OCI-LY3 (cell line): ENCODE data around the gene PTPRD.

Source experiments
- H2AFZ ChIP-seq: fragments of 200-600, 300-600 bp; shearing (Covaris generic); 2 replicates; pipeline ENCODE4 v1.6.0; 2014; ENCODE audit warnings: antibody characterized with exemption, low read depth, low read length
- H3K27ac ChIP-seq: fragments of 200-600, 300-600 bp; sonication (generic); 2 replicates; pipeline ENCODE4 v1.5.1; 2014; ENCODE audit warnings: mild to moderate bottlenecking, low read length, moderate library complexity, mixed read lengths
- H3K27me3 ChIP-seq: fragments of 200-600, 300-600 bp; sonication (generic); 2 replicates; pipeline ENCODE4 v1.6.1; 2014; ENCODE audit warnings: low read depth, low read length, mixed read lengths
- H3K36me3 ChIP-seq: fragments of 200-600, 300-600 bp; sonication (generic); replicated peaks from 2 replicates; pipeline ENCODE3; 2014; ENCODE audit warnings: low read depth, low read length, mixed read lengths
- H3K4me1 ChIP-seq: fragments of 300-600, 200-600 bp; sonication (generic); 2 replicates; pipeline ENCODE4 v1.6.1; 2014; ENCODE audit warnings: low read length, mixed read lengths
- H3K4me2 ChIP-seq: fragments of 200-600, 300-600 bp; sonication (generic); 2 replicates; pipeline ENCODE4 v1.6.1; 2014; ENCODE audit warnings: low read length, mixed read lengths
- H3K4me3 ChIP-seq: fragments of 300-600, 200-600 bp; sonication (generic); 2 replicates; pipeline ENCODE4 v1.5.1; 2014; ENCODE audit warnings: antibody characterized with exemption, mild to moderate bottlenecking, low read length, moderate library complexity
- H3K79me2 ChIP-seq: fragments of 300-600, 200-600 bp; shearing (Covaris generic); 2 replicates; pipeline ENCODE4 v1.6.1; 2014; ENCODE audit warnings: mild to moderate bottlenecking, low read length, mixed read lengths
- H3K9ac ChIP-seq: fragments of 300-600, 200-600 bp; shearing (Covaris generic); 2 replicates; pipeline ENCODE4 v1.6.0; 2014; ENCODE audit warnings: mild to moderate bottlenecking, low read length, moderate library complexity
- H3K9me3 ChIP-seq: fragments of 200-600, 300-600 bp; shearing (Covaris generic); 2 replicates; pipeline ENCODE4 v1.6.1; 2014; ENCODE audit warnings: low read length, mixed read lengths; ENCODE audit not compliant: insufficient read depth
- H4K20me1 ChIP-seq: fragments of 200-600, 300-600 bp; sonication (generic); 2 replicates; pipeline ENCODE4 v1.6.1; 2016; ENCODE audit warnings: low read length, mixed read lengths; ENCODE audit not compliant: insufficient read depth
- EZH2phosphoT487 ChIP-seq: fragments of 200-600 bp; shearing (Covaris generic); IDR thresholded peaks from 2 replicates; pipeline ENCODE4 v1.6.1; 2018; ENCODE audit warnings: antibody characterized with exemption, mixed run types, low read depth
- TF ChIP-seq, protein P1 (sequence below): fragments of 200-600, 300-600 bp; sonication (generic); IDR thresholded peaks from 2 replicates; pipeline ENCODE4 v1.5.1; 2014; ENCODE audit warnings: antibody characterized with exemption, low read length, low read depth

Gene PTPRD

DNA sequence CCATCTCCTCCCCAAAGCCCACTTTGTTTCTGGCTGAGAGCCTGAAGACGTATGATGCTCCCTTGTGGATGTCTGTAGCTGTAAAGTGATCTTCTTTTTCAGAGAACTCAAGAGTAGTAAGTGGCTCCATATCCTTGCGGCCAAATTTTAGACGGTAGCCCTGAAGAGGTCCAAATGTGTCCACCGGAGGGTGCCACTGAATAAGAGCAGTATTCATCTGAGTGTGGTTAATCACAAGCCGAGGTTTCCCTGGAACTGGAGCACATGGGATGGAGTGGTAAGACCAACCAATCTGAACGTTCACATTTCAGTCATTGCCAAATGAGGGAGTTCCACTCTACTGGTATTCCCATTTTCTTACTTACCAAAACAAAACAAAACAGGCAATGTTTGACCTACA, 2126.7 kb downstream of the PTPRD start:
- Histone ChIP-seq H3K4me1 (no peaks in the 10 kb centered on the region), H3K9ac (no peak overlapping the region), H3K9me3 (no peaks in the 10 kb centered on the region), H3K79me2 (no peaks in the 10 kb centered on the region), H3K4me2 (no peak overlapping the region), H3K27me3 (no peaks in the 10 kb centered on the region), H3K27ac (no peak overlapping the region), H3K4me3 (no peak overlapping the region), H2AFZ (no peak overlapping the region), H3K36me3 (no peaks in the 10 kb centered on the region), H4K20me1 (no peaks in the 10 kb centered on the region)
- no peak for TF ChIP-seq EZH2phosphoT487

DNA sequence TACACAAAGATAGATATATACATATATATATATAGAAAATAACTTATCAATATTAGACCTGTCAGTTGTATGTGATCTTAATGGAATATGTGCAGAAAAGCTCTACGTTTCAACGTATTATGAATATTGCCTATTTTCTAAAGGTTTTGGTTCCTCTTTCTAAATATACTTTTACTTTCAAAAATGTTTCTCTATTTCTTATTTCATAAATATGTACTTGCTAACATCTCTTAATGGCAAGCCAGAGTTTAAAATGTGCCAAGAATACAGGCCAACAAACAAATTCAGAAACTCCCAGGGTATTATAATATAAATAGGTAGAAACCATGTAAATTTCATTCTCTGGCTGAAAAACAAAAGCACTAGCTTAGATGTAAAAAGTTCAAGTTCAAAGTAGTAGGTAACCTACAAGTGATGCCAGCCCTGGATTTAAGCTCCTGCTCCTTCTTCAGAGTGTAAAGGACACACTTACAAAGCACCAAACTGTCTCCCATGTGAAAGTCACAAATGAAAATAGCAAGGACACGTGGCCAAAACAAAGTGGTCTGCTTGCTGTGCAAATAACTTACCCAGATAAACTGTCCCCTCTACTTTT, 2128.1 kb downstream of the PTPRD start:
- Histone ChIP-seq H3K27me3 (no peaks in the 10 kb centered on the region), H3K9me3 (no peaks in the 10 kb centered on the region), H3K4me2 (no peak overlapping the region), H3K36me3 (no peaks in the 10 kb centered on the region), H3K4me3 (no peak overlapping the region), H3K27ac (no peak overlapping the region), H3K9ac (no peak overlapping the region), H4K20me1 (no peaks in the 10 kb centered on the region), H2AFZ (no peak overlapping the region), H3K4me1 (no peaks in the 10 kb centered on the region), H3K79me2 (no peaks in the 10 kb centered on the region)
- no peak for TF ChIP-seq EZH2phosphoT487

DNA sequence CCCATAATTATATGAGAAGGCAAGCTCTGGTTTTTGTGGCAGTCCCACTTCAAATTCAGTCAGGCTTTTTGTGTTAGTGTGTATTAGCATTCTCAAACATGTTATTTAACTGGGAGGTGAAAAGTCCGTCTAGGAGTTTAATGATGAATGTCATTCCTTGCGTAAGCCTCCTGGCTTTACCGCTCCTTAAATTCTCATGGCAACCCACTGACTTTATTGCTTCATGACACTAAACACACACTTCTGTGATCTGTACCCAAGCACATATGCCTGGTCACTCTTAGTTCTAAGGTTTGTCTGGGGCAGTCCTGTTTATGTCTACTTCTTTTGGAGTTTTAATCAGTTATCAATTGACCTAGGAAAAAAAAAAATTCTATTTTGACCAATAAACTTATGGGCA, 2135.4 kb downstream of the PTPRD start:
- Histone ChIP-seq H3K36me3 (no peaks in the 10 kb centered on the region), H3K9me3 (no peaks in the 10 kb centered on the region), H4K20me1 (no peaks in the 10 kb centered on the region), H3K27me3 (peaks cover 4% of the 10 kb centered on the region; the same call in 1 of the 2 replicates), H2AFZ (no peak overlapping the region), H3K9ac (no peak overlapping the region), H3K79me2 (no peaks in the 10 kb centered on the region), H3K4me2 (no peak overlapping the region), H3K4me3 (no peak overlapping the region), H3K27ac (no peak overlapping the region), H3K4me1 (no peaks in the 10 kb centered on the region)
- TF ChIP-seq EZH2phosphoT487, result no peak
- TF ChIP-seq, protein P1, sequence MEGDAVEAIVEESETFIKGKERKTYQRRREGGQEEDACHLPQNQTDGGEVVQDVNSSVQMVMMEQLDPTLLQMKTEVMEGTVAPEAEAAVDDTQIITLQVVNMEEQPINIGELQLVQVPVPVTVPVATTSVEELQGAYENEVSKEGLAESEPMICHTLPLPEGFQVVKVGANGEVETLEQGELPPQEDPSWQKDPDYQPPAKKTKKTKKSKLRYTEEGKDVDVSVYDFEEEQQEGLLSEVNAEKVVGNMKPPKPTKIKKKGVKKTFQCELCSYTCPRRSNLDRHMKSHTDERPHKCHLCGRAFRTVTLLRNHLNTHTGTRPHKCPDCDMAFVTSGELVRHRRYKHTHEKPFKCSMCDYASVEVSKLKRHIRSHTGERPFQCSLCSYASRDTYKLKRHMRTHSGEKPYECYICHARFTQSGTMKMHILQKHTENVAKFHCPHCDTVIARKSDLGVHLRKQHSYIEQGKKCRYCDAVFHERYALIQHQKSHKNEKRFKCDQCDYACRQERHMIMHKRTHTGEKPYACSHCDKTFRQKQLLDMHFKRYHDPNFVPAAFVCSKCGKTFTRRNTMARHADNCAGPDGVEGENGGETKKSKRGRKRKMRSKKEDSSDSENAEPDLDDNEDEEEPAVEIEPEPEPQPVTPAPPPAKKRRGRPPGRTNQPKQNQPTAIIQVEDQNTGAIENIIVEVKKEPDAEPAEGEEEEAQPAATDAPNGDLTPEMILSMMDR, result no peak

DNA sequence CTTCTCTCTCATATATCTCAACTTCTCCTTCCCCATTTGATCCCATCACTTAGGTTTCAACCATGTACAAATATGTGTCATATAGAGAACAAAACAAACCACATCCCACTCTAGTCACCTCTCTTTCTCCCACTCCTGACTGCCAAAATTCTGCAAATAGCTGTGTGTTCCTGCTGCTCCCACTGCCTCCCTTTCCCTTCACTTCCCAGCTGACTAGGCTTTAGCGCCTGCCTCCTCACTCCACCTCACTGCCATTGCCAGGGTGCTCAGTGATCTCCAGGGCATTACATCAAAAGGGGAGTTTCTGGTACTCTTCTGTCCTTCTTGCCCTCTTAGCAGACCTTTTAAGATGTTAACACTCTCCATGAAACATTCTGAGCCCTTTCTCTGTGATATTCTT, 2137.9 kb downstream of the PTPRD start:
- Histone ChIP-seq H3K9me3 (no peaks in the 10 kb centered on the region), H3K27ac (no peak overlapping the region), H3K79me2 (no peaks in the 10 kb centered on the region), H2AFZ (no peak overlapping the region), H3K4me1 (no peaks in the 10 kb centered on the region), H3K9ac (no peak overlapping the region), H3K27me3 (peaks cover 4% of the 10 kb centered on the region; the same call in 1 of the 2 replicates), H3K36me3 (no peaks in the 10 kb centered on the region), H3K4me2 (no peak overlapping the region), H3K4me3 (no peak overlapping the region), H4K20me1 (no peaks in the 10 kb centered on the region)
- no peak for TF ChIP-seq EZH2phosphoT487
- TF ChIP-seq, protein P1, result no peak

DNA sequence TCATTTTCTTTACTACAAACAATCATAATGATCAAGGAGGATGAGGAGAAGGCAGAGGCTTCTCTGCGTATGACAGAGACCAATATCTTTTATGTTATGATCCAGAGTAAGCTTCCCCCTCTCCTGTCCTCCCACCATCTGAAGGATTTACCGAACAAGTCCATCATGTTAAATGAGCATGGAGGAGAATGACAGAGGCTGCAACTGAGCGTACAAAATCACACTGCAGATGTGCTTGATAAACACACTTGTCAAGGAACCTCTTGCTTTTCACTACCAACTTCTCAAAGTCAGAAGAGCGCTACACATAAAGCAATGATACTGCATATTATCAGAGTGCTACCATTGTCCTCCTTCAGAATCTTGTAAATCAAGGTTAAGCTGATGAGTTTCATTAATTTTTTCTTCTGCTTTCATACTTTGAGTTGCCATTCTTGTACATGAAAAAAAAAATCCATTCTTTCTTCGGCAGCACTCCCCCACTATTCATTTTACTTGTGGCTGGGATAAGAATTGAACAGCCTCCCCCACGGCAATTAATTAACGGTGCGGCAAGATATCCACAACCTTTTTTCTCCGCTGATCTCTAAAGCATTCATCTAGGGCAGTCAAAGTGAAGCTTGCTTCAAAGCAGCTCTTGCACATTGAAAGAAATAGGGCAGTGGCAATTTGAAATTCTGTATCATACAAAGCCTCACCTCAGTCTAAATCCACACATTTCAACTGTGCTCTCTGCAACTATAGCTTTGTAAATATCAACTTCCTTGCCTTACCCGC, 2139.4 kb downstream of the PTPRD start:
- H3K9me3 ChIP-seq, result no peaks in the 10 kb centered on the region
- no peak overlapping the region for H2AFZ ChIP-seq
- no peak for TF ChIP-seq EZH2phosphoT487
- TF ChIP-seq, protein P1, result no peak
- no peak overlapping the region for H3K4me2 ChIP-seq
- no peaks in the 10 kb centered on the region for H3K79me2 ChIP-seq
- H3K27ac ChIP-seq, result no peak overlapping the region
- H3K4me3 ChIP-seq, result no peak overlapping the region
- peaks cover 4% of the 10 kb centered on the region; the same call in 1 of the 2 replicates for H3K27me3 ChIP-seq
- no peaks in the 10 kb centered on the region for H3K4me1 ChIP-seq
- H3K9ac ChIP-seq, result no peak overlapping the region
- H4K20me1 ChIP-seq, result no peaks in the 10 kb centered on the region
- no peaks in the 10 kb centered on the region for H3K36me3 ChIP-seq
